PC-3 (cell line): ENCODE measurements around the gene CASZ1.

Experiments
- EZH2 ChIP-seq: fragments of 300-600 bp; sonication (generic); IDR thresholded peaks from one replicate; pipeline ENCODE4 v1.6.1; 2017; ENCODE audit warnings: antibody characterized with exemption, mild to moderate bottlenecking, low read length; ENCODE audit not compliant: unreplicated experiment
- EZH2phosphoT487 ChIP-seq: fragments of 300-600 bp; sonication (generic); IDR thresholded peaks from 2 replicates; pipeline ENCODE4 v1.6.1; 2018; ENCODE audit warnings: mild to moderate bottlenecking, antibody characterized with exemption, low read length, borderline replicate concordance
- TF ChIP-seq, protein P1 (sequence below): fragments of 300-600 bp; sonication (generic); conservative IDR thresholded peaks from 2 replicates; pipeline ENCODE4 v1.5.1; 2017; ENCODE audit warnings: antibody characterized with exemption, low read depth, mild to moderate bottlenecking, low read length

DNA sequence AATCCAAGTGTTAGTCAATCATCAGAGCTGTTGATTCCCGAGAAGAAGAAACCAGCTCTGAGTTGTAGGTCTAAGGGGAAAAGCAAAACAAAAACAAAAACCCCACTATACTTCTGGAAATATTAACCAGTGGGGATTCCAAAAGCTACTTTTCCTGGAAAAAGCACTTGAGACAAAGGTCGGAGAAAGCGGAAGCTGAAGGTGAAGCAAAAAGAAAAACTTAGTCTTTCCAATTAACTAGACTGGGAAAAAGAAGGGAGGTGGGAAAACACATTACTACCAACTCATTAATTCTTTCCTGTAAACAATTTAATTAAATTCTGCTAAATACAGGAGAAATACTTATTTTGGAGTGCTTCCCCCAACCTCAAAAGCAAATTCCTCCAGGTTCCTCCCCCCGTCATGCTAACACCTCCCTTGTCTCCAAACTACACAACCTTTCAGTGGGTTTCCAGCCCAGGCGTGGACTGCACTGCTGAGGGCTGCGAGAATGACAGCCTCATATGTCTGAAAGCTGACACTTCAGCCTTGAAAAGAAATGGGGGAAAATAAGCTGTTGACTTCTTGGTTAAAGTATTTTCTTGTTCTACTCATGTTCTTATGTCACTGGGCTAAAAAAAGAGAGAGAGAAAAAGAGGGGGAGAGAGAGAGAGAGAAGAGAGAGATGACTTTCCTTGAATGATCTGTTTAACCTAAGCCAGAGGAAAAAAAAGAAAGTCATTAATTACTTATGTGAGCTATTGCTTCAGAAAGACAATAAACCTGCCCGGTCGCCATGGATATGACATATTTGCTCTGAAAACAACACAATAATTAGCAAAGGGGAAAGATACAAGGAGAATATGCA, 5.1 kb downstream of the CASZ1 start:
- TF ChIP-seq, protein P1, sequence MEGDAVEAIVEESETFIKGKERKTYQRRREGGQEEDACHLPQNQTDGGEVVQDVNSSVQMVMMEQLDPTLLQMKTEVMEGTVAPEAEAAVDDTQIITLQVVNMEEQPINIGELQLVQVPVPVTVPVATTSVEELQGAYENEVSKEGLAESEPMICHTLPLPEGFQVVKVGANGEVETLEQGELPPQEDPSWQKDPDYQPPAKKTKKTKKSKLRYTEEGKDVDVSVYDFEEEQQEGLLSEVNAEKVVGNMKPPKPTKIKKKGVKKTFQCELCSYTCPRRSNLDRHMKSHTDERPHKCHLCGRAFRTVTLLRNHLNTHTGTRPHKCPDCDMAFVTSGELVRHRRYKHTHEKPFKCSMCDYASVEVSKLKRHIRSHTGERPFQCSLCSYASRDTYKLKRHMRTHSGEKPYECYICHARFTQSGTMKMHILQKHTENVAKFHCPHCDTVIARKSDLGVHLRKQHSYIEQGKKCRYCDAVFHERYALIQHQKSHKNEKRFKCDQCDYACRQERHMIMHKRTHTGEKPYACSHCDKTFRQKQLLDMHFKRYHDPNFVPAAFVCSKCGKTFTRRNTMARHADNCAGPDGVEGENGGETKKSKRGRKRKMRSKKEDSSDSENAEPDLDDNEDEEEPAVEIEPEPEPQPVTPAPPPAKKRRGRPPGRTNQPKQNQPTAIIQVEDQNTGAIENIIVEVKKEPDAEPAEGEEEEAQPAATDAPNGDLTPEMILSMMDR = no peak
- TF ChIP-seq EZH2 (no peak), EZH2phosphoT487 (no peak)
